H9 (cell line): ENCODE measurements around the gene GTF2A2. TPM values are rescaled to one million over a fixed set of nuclear protein-coding genes. Genes with fewer than 3 reads are reported as not detected.

ENCODE experiments used
- DNase-seq: peaks from one replicate; pipeline ENCODE4 v3.0.0-alpha.2; 2017
- H2AFZ ChIP-seq: one replicate; pipeline ENCODE4 v1.6.1; 2013; ENCODE audit warnings: mild to moderate bottlenecking, low read length, control low read depth, moderate library complexity
- H2AK5ac ChIP-seq: 2 replicates; pipeline ENCODE4 v1.6.1; 2013; ENCODE audit warnings: low read length, control low read depth, mixed read lengths; ENCODE audit not compliant: insufficient read length
- H2BK120ac ChIP-seq: one replicate; pipeline ENCODE4 v1.6.1; 2013; ENCODE audit warnings: low read depth, mild to moderate bottlenecking, low read length, control low read depth, inconsistent platforms; ENCODE audit not compliant: poor library complexity, severe bottlenecking
- H2BK12ac ChIP-seq: 2 replicates; pipeline ENCODE4 v1.6.1; 2013; ENCODE audit warnings: low read length, control low read depth, mixed read lengths, low read depth; ENCODE audit not compliant: insufficient read length
- H2BK15ac ChIP-seq: 2 replicates; pipeline ENCODE4 v1.6.1; 2013; ENCODE audit warnings: low read depth, low read length, control low read depth
- H2BK20ac ChIP-seq: one replicate; pipeline ENCODE4 v1.6.1; 2013; ENCODE audit warnings: low read depth, mild to moderate bottlenecking, low read length, control low read depth, inconsistent platforms; ENCODE audit not compliant: poor library complexity, severe bottlenecking
- H2BK5ac ChIP-seq: 2 replicates; pipeline ENCODE4 v1.6.1; 2013; ENCODE audit warnings: low read length, control low read depth, mixed read lengths; ENCODE audit not compliant: insufficient read length
- H3K14ac ChIP-seq: 2 replicates; pipeline ENCODE4 v1.6.1; 2013; ENCODE audit warnings: low read length, control low read depth; ENCODE audit not compliant: insufficient read depth
- H3K18ac ChIP-seq: 2 replicates; pipeline ENCODE4 v1.6.1; 2013; ENCODE audit warnings: low read depth, mild to moderate bottlenecking, mixed read lengths, low read length, control low read depth; ENCODE audit not compliant: insufficient read length
- H3K23ac ChIP-seq: 2 replicates; pipeline ENCODE4 v1.6.1; 2013; ENCODE audit warnings: low read length, control low read depth, mixed read lengths, low read depth; ENCODE audit not compliant: insufficient read length
- H3K23me2 ChIP-seq: 2 replicates; pipeline ENCODE4 v1.6.1; 2013; ENCODE audit warnings: low read depth, mild to moderate bottlenecking, mixed read lengths, low read length, control low read depth; ENCODE audit not compliant: insufficient read length, poor library complexity, severe bottlenecking
- H3K27ac ChIP-seq: 2 replicates; pipeline ENCODE4 v1.5.1; 2013; ENCODE audit warnings: low read length, control low read depth, mixed read lengths, low read depth; ENCODE audit not compliant: insufficient read length
- H3K27me3 ChIP-seq: 2 replicates; pipeline ENCODE4 v1.6.1; 2013; ENCODE audit warnings: low read length, control low read depth, inconsistent platforms; ENCODE audit not compliant: insufficient read depth
- H3K4ac ChIP-seq: 2 replicates; pipeline ENCODE4 v1.6.1; 2013; ENCODE audit warnings: low read depth, mild to moderate bottlenecking, control low read depth, inconsistent platforms, low read length, moderate library complexity
- H3K4me1 ChIP-seq: 2 replicates; pipeline ENCODE4 v1.6.1; 2013; ENCODE audit warnings: low read length, control low read depth, inconsistent platforms; ENCODE audit not compliant: insufficient read depth
- H3K4me2 ChIP-seq: 2 replicates; pipeline ENCODE4 v1.6.1; 2013; ENCODE audit warnings: low read length, control low read depth, mixed read lengths; ENCODE audit not compliant: insufficient read length, insufficient read depth
- H3K56ac ChIP-seq: 2 replicates; pipeline ENCODE4 v1.6.1; 2013; ENCODE audit warnings: low read depth, mild to moderate bottlenecking, mixed read lengths, low read length, control low read depth; ENCODE audit not compliant: insufficient read length
- H3K79me1 ChIP-seq: 2 replicates; pipeline ENCODE4 v1.6.1; 2013; ENCODE audit warnings: low read depth, mild to moderate bottlenecking, moderate library complexity, low read length, control low read depth, inconsistent platforms; ENCODE audit not compliant: insufficient read depth, poor library complexity, severe bottlenecking
- H3K79me2 ChIP-seq: 2 replicates; pipeline ENCODE4 v1.6.1; 2013; ENCODE audit warnings: low read length, control low read depth, inconsistent platforms; ENCODE audit not compliant: insufficient read depth
- H3K9ac ChIP-seq: 2 replicates; pipeline ENCODE4 v1.6.1; 2013; ENCODE audit warnings: low read length, control low read depth, mixed read lengths; ENCODE audit not compliant: insufficient read length; ENCODE audit errors: extremely low read depth
- H3K9me3 ChIP-seq: one replicate; pipeline ENCODE4 v1.6.1; 2013; ENCODE audit warnings: low read depth, low read length, inconsistent platforms; ENCODE audit not compliant: control insufficient read depth
- H3T11ph ChIP-seq: one replicate; pipeline ENCODE4 v1.6.1; 2013; ENCODE audit warnings: mild to moderate bottlenecking, low read length, control low read depth, inconsistent platforms
- H4K20me1 ChIP-seq: one replicate; pipeline ENCODE4 v1.6.1; 2013; ENCODE audit not compliant: control insufficient read depth, insufficient read length, insufficient read depth
- H4K5ac ChIP-seq: 2 replicates; pipeline ENCODE4 v1.6.1; 2013; ENCODE audit warnings: low read depth, mild to moderate bottlenecking, mixed read lengths, low read length, control low read depth; ENCODE audit not compliant: insufficient read length
- H4K8ac ChIP-seq: replicated peaks from 2 replicates; pipeline ENCODE4 v1.6.1; 2013; ENCODE audit warnings: low read length, control low read depth, mixed read lengths, low read depth; ENCODE audit not compliant: insufficient read length
- H4K91ac ChIP-seq: 2 replicates; pipeline ENCODE4 v1.6.1; 2013; ENCODE audit warnings: low read depth, mild to moderate bottlenecking, moderate library complexity, mixed read lengths, low read length, control low read depth; ENCODE audit not compliant: insufficient read length
- H3K27ac Mint-ChIP-seq, 3 experiments: 2 replicates in 2 of 3; 3 replicates in 1 of 3; pipeline ENCODE4 v1.8.0; 2020 to 2021; ENCODE audit warnings: mixed read lengths in 3 of 3, mild to moderate bottlenecking in 1 of 3, moderate library complexity in 1 of 3
- H3K27me3 Mint-ChIP-seq: 2 replicates; pipeline ENCODE4 v1.8.0; 2021; ENCODE audit warnings: low read depth, mild to moderate bottlenecking, moderate library complexity, mixed read lengths
- H3K36me3 Mint-ChIP-seq, 3 experiments: 2 replicates in 2 of 3; 3 replicates in 1 of 3; pipeline ENCODE4 v1.8.0; 2020 to 2021; ENCODE audit warnings: low read depth in 3 of 3, mixed read lengths in 3 of 3; ENCODE audit not compliant: insufficient read depth in 1 of 3
- H3K4me1 Mint-ChIP-seq, 2 experiments: 2 replicates each; pipeline ENCODE4 v1.8.0; 2020; ENCODE audit warnings: mixed read lengths in 2 of 2
- H3K4me3 Mint-ChIP-seq, 2 experiments: 2 replicates in 1 of 2; 3 replicates in 1 of 2; pipeline ENCODE4 v1.8.0; 2020 to 2021; ENCODE audit warnings: mild to moderate bottlenecking in 2 of 2, mixed read lengths in 2 of 2, moderate library complexity in 1 of 2
- H3K9me3 Mint-ChIP-seq, 2 experiments: 2 replicates in 1 of 2; 3 replicates in 1 of 2; pipeline ENCODE4 v1.8.0; 2020; ENCODE audit warnings: mild to moderate bottlenecking in 2 of 2, mixed read lengths in 2 of 2, moderate library complexity in 1 of 2
- WGBS: extraction: QIAGEN DNeasy Blood & Tissue Kit; methylation state at CpG from one replicate; pipeline ENCODE4 v1.1.7; 2013; ENCODE audit warnings: missing lambda C conversion rate, low lambda C conversion rate, mixed read lengths; ENCODE audit not compliant: insufficient read length; ENCODE audit errors: extremely low coverage; 5-methylcytosine and 5-hydroxymethylcytosine counted together
- total RNA-seq: library from RNA; stranded (reverse); gene quantifications from 2 replicates; pipeline ENCODE4 v1.2.1, GENCODE V29; 2021
- TF ChIP-seq, protein P1 (sequence below): fragments of 200-600 bp; sonication (generic); conservative IDR thresholded peaks from 3 replicates; pipeline ENCODE4 v1.8.0; 2021; ENCODE audit warnings: antibody characterized with exemption, mild to moderate bottlenecking

The GTF2A2 gene
- total RNA-seq, 1 experiment from 2014 or later: 144 TPM

DNA sequence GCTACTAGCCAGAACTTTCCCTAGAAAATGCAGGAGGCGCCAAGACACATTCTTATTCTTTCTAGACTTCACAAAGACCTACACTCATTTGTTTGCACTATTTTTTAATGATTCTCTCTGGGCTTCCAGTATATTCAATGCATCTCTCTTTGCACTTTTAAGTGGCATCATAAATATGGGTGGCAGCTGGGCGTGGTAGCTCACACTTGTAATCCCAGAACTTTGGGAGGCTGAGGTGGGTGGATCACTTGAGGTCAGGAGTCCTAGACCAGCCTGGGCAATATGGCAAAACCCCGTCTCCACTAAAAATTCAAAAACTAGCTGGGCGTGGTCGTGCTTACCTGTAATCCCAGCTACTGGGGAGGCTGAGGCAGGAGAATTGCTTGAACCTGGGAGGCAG lies 51.3 kb downstream of the GTF2A2 start:
- Histone ChIP-seq H3T11ph (no peak overlapping the region), H2BK5ac (no peak overlapping the region), H3K9ac (no peak overlapping the region), H3K14ac (no peak overlapping the region), H2BK120ac (no peak overlapping the region), H3K56ac (no peak overlapping the region), H4K8ac (no peak overlapping the region), H4K5ac (no peak overlapping the region), H2BK20ac (no peak overlapping the region), H3K79me1 (no peaks in the 10 kb centered on the region), H2BK15ac (no peak overlapping the region), H3K18ac (no peak overlapping the region), H3K4me1 (no peaks in the 10 kb centered on the region), H4K91ac (no peak overlapping the region), H3K79me2 (no peaks in the 10 kb centered on the region), H3K27me3 (no peaks in the 10 kb centered on the region), H2AFZ (no peak overlapping the region), H2BK12ac (no peak overlapping the region), H3K27ac (no peak overlapping the region), H3K4me2 (no peak overlapping the region), H4K20me1 (no peaks in the 10 kb centered on the region), H3K9me3 (peaks cover 5% of the 10 kb centered on the region), H2AK5ac (no peak overlapping the region), H3K4ac (no peak overlapping the region), H3K23me2 (no peaks in the 10 kb centered on the region), H3K23ac (no peak overlapping the region)
- H3K36me3 Mint-ChIP-seq: peaks cover 0 to 17% (median 5%) of the 10 kb centered on the region in 3 experiments; a peak in 3 of 7 replicates
- H3K27ac Mint-ChIP-seq: no peak overlapping the region
- TF ChIP-seq, protein P1, sequence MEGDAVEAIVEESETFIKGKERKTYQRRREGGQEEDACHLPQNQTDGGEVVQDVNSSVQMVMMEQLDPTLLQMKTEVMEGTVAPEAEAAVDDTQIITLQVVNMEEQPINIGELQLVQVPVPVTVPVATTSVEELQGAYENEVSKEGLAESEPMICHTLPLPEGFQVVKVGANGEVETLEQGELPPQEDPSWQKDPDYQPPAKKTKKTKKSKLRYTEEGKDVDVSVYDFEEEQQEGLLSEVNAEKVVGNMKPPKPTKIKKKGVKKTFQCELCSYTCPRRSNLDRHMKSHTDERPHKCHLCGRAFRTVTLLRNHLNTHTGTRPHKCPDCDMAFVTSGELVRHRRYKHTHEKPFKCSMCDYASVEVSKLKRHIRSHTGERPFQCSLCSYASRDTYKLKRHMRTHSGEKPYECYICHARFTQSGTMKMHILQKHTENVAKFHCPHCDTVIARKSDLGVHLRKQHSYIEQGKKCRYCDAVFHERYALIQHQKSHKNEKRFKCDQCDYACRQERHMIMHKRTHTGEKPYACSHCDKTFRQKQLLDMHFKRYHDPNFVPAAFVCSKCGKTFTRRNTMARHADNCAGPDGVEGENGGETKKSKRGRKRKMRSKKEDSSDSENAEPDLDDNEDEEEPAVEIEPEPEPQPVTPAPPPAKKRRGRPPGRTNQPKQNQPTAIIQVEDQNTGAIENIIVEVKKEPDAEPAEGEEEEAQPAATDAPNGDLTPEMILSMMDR: no peak
- peaks cover 9% of the 10 kb centered on the region for H3K27me3 Mint-ChIP-seq
- H3K9me3 Mint-ChIP-seq: peaks cover 20 to 24% of the 10 kb centered on the region in 2 experiments
- WGBS: no CpG with 5 or more reads among the region's 5 CpGs
- 0 out of 4 replicates have a peak, but pooled peaks cover 4 to 5% of the 10 kb centered on the region in 2 experiments for H3K4me1 Mint-ChIP-seq
- H3K4me3 Mint-ChIP-seq: no peak overlapping the region
- no peak for DNase-seq
